Heart left ventricle (tissue), 13 donors: ENCODE measurements around the gene CNGB1.

Source experiments
- POLR2A ChIP-seq, 2 donors: fragments of 450-650 bp; IDR thresholded peaks; one replicate each; pipeline ENCODE4 v1.6.1; 2017; ENCODE audit warnings: antibody characterized with exemption in 2 of 2, mild to moderate bottlenecking in 2 of 2, moderate library complexity in 2 of 2
- TF ChIP-seq, protein P1 (sequence below), 12 donors: fragments of 200-600 bp; sonication (generic) in 4 of 12; IDR thresholded peaks; one replicate each; pipeline versions ENCODE4 v1.5.0 to v1.8.0; 2018 to 2022; ENCODE audit warnings: antibody characterized with exemption in 12 of 12, mild to moderate bottlenecking in 5 of 12
- donor health status: ischemic (EF 13 %, LVEDD 7.1; RV severe dilation, severe dysfunction).
- donor health status: DM: no; HTN: yes; CAD: no.
- donor health status: DM: no; HTN: no; CAD: no.
- donor health status: ischemic (EF 25% LVEDD 6.9; RV normal size, moderate dysfunction).
- donor health status: ischemic (EF 25% LVEDD 5.7; RV mildly dilated, moderate dysfunction).
- donor health status: ischemic (EF 35%, LVEDD 5.7; RV mildly dilated, moderate dysfunction).
- donor health status: nonischemic (EF 11% LVEDD 7.7; RV severe dilation, severe dysfunction).
- donor health status: DM: yes; HTN: yes; CAD: no.
- donor health status: PGD.
- donor health status: ischemic (EF 29% LVEDD 5.4; RV normal size, mild dysfunction).
- donor health status: nonischemic (EF 23%, LVEDD 6.1; RV moderate dilation, normal function).

- TF ChIP-seq, protein P1, sequence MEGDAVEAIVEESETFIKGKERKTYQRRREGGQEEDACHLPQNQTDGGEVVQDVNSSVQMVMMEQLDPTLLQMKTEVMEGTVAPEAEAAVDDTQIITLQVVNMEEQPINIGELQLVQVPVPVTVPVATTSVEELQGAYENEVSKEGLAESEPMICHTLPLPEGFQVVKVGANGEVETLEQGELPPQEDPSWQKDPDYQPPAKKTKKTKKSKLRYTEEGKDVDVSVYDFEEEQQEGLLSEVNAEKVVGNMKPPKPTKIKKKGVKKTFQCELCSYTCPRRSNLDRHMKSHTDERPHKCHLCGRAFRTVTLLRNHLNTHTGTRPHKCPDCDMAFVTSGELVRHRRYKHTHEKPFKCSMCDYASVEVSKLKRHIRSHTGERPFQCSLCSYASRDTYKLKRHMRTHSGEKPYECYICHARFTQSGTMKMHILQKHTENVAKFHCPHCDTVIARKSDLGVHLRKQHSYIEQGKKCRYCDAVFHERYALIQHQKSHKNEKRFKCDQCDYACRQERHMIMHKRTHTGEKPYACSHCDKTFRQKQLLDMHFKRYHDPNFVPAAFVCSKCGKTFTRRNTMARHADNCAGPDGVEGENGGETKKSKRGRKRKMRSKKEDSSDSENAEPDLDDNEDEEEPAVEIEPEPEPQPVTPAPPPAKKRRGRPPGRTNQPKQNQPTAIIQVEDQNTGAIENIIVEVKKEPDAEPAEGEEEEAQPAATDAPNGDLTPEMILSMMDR (IDR thresholded peaks at IDR 0.05): no peak
- no peak for TF ChIP-seq POLR2A (IDR thresholded peaks at IDR 0.05)
Observed at GRCh38 chr16:57925310-57925709, 45.6 kb downstream of the CNGB1 start.
